Sigmoid colon (tissue), 7 donors: ENCODE measurements around the gene MTCL1. TPM values are rescaled to one million over a fixed set of nuclear protein-coding genes. Genes with fewer than 3 reads are reported as not detected.

Experiments
- DNase-seq: peaks from one replicate; pipeline ENCODE4 v3.0.0-alpha.2; 2019
- H3K27ac ChIP-seq, 4 donors: fragments of 200-600 bp; sonication (generic); one replicate each; pipeline ENCODE4 v1.5.1; 2016 to 2019; ENCODE audit warnings: mild to moderate bottlenecking in 1 of 4
- H3K27me3 ChIP-seq, 3 donors: fragments of 200-600 bp; sonication (generic); one replicate each; pipeline ENCODE4 v1.5.1; 2019; ENCODE audit warnings: mild to moderate bottlenecking in 1 of 3
- H3K36me3 ChIP-seq, 4 donors: fragments of 200-600 bp; sonication (generic); one replicate each; pipeline ENCODE4 v1.5.1; 2016 to 2019
- H3K4me1 ChIP-seq, 4 donors: fragments of 200-600 bp; sonication (generic); one replicate each; pipeline ENCODE4 v1.5.1; 2017 to 2019
- H3K4me3 ChIP-seq, 4 donors: fragments of 200-600 bp; sonication (generic); one replicate each; pipeline ENCODE4 v1.5.1; 2017 to 2019; ENCODE audit warnings: mild to moderate bottlenecking in 2 of 4, moderate library complexity in 1 of 4
- H3K9me3 ChIP-seq, 4 donors: fragments of 200-600 bp in 3 of 4; sonication (generic) in 3 of 4; one replicate each; pipeline versions ENCODE4 v1.5.1 to v1.6.1; 2013 to 2019
- CTCF ChIP-seq, 4 experiments: fragments of 450-650 bp in 3 of 4; fragments of 200-600 bp in 1 of 4; IDR thresholded peaks; one replicate each; pipeline ENCODE4 v1.5.1; 2016 to 2019; ENCODE audit warnings: antibody characterized with exemption in 4 of 4, mild to moderate bottlenecking in 3 of 4, moderate library complexity in 2 of 4
- EP300 ChIP-seq, 4 donors: sonication (generic); formaldehyde crosslinking; IDR thresholded peaks; one replicate each; pipeline ENCODE4 v1.6.1; 2017; ENCODE audit warnings: antibody characterized with exemption in 4 of 4
- POLR2A ChIP-seq, 2 donors: fragments of 450-650 bp; IDR thresholded peaks; one replicate each; pipeline ENCODE4 v1.6.1; 2016; ENCODE audit warnings: antibody characterized with exemption in 2 of 2, mild to moderate bottlenecking in 2 of 2, moderate library complexity in 2 of 2
- POLR2AphosphoS5 ChIP-seq, 4 donors: sonication (generic); formaldehyde crosslinking; IDR thresholded peaks; one replicate each; pipeline ENCODE4 v1.6.1; 2017; ENCODE audit warnings: antibody characterized with exemption in 4 of 4
- WGBS, 2 donors: extraction: QIAGEN DNeasy Blood & Tissue Kit; methylation state at CpG; one replicate each; pipeline ENCODE4 v1.1.7; 2013; 5-methylcytosine and 5-hydroxymethylcytosine counted together
- intact Hi-C: fragments of 100-400 bp; cut with DNase I; formaldehyde crosslinking; loops from one replicate; pipeline ENCODE4 v1.15.1; 2023
- polyA plus RNA-seq, 3 donors: library from polyadenylated mRNA; stranded (reverse); fragments of 200-250 nt; gene quantifications; one replicate each; pipeline ENCODE4 v1.2.3, GENCODE V29; 2013
- total RNA-seq, 4 donors: library from RNA; depleted of rRNA; stranded (reverse); fragments of >200 nt; gene quantifications; one replicate each; pipeline ENCODE4 v1.1.0, GENCODE V29; 2016
- donor health status: healthy with polysubstance abuse.
- donor health status: Bipolar disorder and iron deficiency.
- donor health status: healthy.

Gene MTCL1
- total and polyA plus RNA-seq, 7 donors, result 0.69 to 133 (median 58.5) TPM

DNA sequence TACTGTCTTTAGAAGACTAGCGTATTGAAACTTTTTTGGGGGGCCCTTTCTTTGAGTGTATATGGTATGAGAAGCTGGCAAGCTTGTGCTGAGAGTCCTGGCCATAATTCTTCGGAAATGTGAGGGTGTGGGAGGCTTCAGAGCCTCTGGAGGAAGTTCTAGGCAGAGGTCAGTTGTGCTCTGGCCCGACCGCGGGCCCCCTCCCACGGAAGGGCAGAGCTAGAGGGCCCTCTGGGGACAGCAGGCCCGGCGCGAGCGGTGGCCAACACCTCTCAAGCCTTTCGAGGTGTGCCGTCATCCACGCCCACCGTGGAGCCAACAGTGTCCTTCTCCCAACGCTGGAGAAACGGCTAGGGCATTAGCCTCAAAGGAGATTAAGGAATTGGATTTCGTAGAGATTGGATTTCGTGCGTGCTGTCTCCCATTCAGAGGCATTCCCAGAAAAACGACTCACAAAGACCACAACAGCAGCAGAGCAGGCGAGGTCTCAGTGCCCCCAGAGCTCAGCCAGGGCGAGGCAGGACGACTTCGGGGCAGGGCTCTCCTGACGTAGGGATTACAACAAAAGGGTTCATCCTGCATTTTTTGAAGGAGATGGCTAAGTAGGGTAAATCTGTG is 2.2 kb upstream of the MTCL1 start:
- DNase-seq, result peak; percentile 62
- H3K36me3 ChIP-seq, result no peaks in the 10 kb centered on the region
- no peak overlapping the region for H3K4me3 ChIP-seq
- no peak for TF ChIP-seq EP300 (IDR thresholded peaks at IDR 0.05)
- no peak for TF ChIP-seq POLR2AphosphoS5 (IDR thresholded peaks at IDR 0.05)
- no peak for TF ChIP-seq POLR2A (IDR thresholded peaks at IDR 0.05)
- TF ChIP-seq CTCF (IDR thresholded peaks at IDR 0.05), result no peak
- WGBS, 2 donors, result 29 to 30% methylated on average over 25 of the region's 25 CpGs
- intact Hi-C loops, result loop anchor here (5.0 kb wide), 1 partner anchor 434 kb away; the partner anchor contains the start of gene ANKRD12
- no peaks in the 10 kb centered on the region for H3K9me3 ChIP-seq
- H3K4me1 ChIP-seq, result peaks cover 0 to 32% (median 23%) of the 10 kb centered on the region in 4 donors
- H3K27me3 ChIP-seq, result no peaks in the 10 kb centered on the region
- H3K27ac ChIP-seq, result peak overlapping the region; percentile 95 to 96 (median 96)

DNA sequence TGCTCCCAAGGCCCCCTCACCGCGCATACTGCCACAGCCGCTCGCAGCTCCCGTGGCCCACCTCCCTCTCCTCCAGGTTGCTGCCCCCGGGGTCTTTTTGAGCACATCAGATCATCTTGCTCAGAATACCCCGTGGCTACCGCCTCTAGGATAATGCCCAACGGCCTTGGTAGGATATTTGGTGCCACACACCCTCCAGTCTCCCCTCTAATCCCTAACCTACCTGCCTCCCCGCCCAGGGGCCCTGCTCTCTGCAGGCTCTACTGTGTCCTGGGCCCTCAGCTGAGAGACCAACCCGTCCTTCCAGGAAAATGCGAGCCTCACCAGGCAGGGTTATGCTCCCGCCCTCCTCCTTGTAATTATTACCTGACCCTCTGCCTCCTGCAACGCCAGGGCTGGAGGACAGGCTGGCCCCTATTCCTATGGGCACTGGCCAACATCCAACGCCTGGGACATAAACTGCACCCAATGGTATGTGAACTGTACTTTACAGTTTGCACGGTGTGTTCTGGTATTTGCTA is 1.5 kb upstream of the MTCL1 start:
- peak overlapping the region; percentile 95 to 96 (median 96) for H3K27ac ChIP-seq
- peak overlapping the region; percentile 49 to 93 (median 88) for H3K4me3 ChIP-seq
- H3K27me3 ChIP-seq, result no peaks in the 10 kb centered on the region
- intact Hi-C loops, result loop anchor here (5.0 kb wide), 1 partner anchor 433 kb away; the partner anchor contains the start of gene ANKRD12
- no peaks in the 10 kb centered on the region for H3K9me3 ChIP-seq
- DNase-seq, result peak; percentile 53
- no peaks in the 10 kb centered on the region for H3K36me3 ChIP-seq
- TF ChIP-seq CTCF (IDR thresholded peaks at IDR 0.05), result no peak
- no peak for TF ChIP-seq POLR2AphosphoS5 (IDR thresholded peaks at IDR 0.05)
- no peak for TF ChIP-seq EP300 (IDR thresholded peaks at IDR 0.05)
- TF ChIP-seq POLR2A (IDR thresholded peaks at IDR 0.05), result no peak
- 38 to 41% methylated on average over 16 of the region's 16 CpGs for WGBS, 2 donors
- H3K4me1 ChIP-seq, result peaks cover 0 to 33% (median 24%) of the 10 kb centered on the region in 4 donors

GRCh38 chr18:8704361-8705237 is 757 bp upstream of the MTCL1 start:
- Histone ChIP-seq H3K4me1 (peaks cover 0 to 40% (median 28%) of the 10 kb centered on the region in 4 donors), H3K27me3 (no peaks in the 10 kb centered on the region), H3K36me3 (no peaks in the 10 kb centered on the region), H3K27ac (peak overlapping the region; percentile 95 to 96 (median 96)), H3K9me3 (no peaks in the 10 kb centered on the region), H3K4me3 (peak overlapping the region; percentile 49 to 93 (median 88))
- intact Hi-C loops, result loop anchor here (5.0 kb wide), 1 partner anchor 433 kb away; the partner anchor contains the start of gene ANKRD12
- TF ChIP-seq POLR2A (IDR thresholded peaks at IDR 0.05), result peak; percentile 58 to 61
- TF ChIP-seq CTCF (IDR thresholded peaks at IDR 0.05), result peak in 1 of 4 experiments; percentile 16
- peak in 1 of 4 donors; percentile 9 for TF ChIP-seq EP300 (IDR thresholded peaks at IDR 0.05)
- peak; percentile 85 to 93 (median 88) for TF ChIP-seq POLR2AphosphoS5 (IDR thresholded peaks at IDR 0.05)
- DNase-seq, result peak; percentile 95
- 1% methylated on average over 64 of the region's 64 CpGs for WGBS, 2 donors

DNA sequence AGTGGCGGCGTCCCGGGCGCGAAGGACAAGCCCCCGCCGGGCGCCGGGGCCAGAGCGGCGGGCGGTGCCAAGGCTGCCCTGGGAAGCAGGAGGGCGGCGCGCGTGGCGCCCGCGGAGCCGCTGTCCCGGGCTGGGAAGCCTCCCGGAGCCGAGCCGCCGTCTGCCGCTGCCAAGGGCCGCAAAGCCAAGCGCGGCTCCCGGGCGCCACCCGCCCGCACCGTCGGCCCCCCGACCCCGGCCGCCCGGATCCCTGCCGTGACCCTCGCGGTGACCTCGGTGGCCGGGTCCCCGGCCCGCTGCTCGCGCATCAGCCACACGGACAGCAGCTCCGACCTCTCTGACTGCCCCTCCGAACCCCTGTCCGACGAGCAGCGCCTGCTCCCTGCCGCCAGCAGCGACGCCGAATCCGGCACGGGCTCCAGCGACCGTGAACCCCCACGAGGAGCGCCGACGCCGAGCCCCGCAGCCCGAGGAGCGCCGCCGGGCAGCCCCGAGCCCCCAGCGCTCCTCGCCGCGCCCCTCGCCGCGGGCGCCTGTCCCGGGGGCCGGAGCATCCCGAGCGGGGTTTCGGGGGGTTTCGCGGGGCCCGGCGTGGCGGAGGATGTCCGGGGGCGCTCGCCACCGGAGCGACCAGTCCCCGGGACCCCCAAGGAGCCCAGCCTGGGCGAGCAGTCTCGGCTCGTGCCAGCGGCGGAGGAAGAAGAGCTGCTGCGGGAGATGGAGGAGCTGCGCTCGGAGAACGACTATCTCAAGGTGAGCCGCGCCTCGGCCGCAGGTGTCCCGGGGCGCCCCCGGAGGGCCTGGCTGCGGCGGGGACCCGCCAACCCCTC is 820 bp downstream of the MTCL1 start:
- H3K27ac ChIP-seq, result peak overlapping the region; percentile 89 to 96 (median 96)
- TF ChIP-seq POLR2AphosphoS5 (IDR thresholded peaks at IDR 0.05), result peak in 1 of 4 donors; percentile 8
- no peak for TF ChIP-seq CTCF (IDR thresholded peaks at IDR 0.05)
- peaks cover 0 to 44% (median 32%) of the 10 kb centered on the region in 4 donors for H3K4me1 ChIP-seq
- no peaks in the 10 kb centered on the region for H3K36me3 ChIP-seq
- H3K9me3 ChIP-seq, result no peaks in the 10 kb centered on the region
- peak overlapping the region; percentile 58 to 93 (median 88) for H3K4me3 ChIP-seq
- H3K27me3 ChIP-seq, result no peaks in the 10 kb centered on the region
- DNase-seq, result peak; percentile 66
- intact Hi-C loops, result loop anchor here (2.0 kb wide), 2 partner anchors 69 to 95 kb away; no protein-coding TSS in a partner anchor
- WGBS, 2 donors, result 1 to 3% methylated on average over 116 of the region's 116 CpGs
